SK-N-SH treated with all-trans-retinoic acid at 6 μM for 48 hours (cell line): ENCODE measurements around the gene PIERCE2.

Source experiments
- ARNTL ChIP-seq: fragments of 450-650 bp; formaldehyde crosslinking; IDR thresholded peaks from 2 replicates; pipeline ENCODE4 v1.5.0; 2020; ENCODE audit warnings: low read depth, mild to moderate bottlenecking, moderate library complexity, borderline replicate concordance
- ISL1 ChIP-seq: fragments of 250-450 bp; sonication (Bioruptor Pico); IDR thresholded peaks from 2 replicates; pipeline ENCODE4 v2.1.2; 2022; ENCODE audit warnings: mild to moderate bottlenecking, moderate library complexity
- PPARA ChIP-seq: fragments of 250-450 bp; sonication (Bioruptor Pico); IDR thresholded peaks from 2 replicates; pipeline ENCODE4 v1.5.0; 2020; ENCODE audit warnings: mild to moderate bottlenecking, borderline replicate concordance
- TCF4 ChIP-seq: fragments of 250-450 bp; sonication (Bioruptor Pico); IDR thresholded peaks from 2 replicates; pipeline ENCODE4 v1.8.0; 2021; ENCODE audit warnings: mild to moderate bottlenecking, moderate library complexity, borderline replicate concordance
- ZNF8 ChIP-seq: fragments of 450-650 bp; formaldehyde crosslinking; IDR thresholded peaks from 2 replicates; pipeline ENCODE4 v1.5.0; 2020; ENCODE audit warnings: mild to moderate bottlenecking, moderate library complexity
- TF ChIP-seq, protein P1 (sequence below): fragments of 250-450 bp; sonication (Bioruptor Pico); IDR thresholded peaks from 2 replicates; pipeline ENCODE4 v1.8.0; 2020; ENCODE audit warnings: mild to moderate bottlenecking, moderate library complexity, borderline replicate concordance

DNA sequence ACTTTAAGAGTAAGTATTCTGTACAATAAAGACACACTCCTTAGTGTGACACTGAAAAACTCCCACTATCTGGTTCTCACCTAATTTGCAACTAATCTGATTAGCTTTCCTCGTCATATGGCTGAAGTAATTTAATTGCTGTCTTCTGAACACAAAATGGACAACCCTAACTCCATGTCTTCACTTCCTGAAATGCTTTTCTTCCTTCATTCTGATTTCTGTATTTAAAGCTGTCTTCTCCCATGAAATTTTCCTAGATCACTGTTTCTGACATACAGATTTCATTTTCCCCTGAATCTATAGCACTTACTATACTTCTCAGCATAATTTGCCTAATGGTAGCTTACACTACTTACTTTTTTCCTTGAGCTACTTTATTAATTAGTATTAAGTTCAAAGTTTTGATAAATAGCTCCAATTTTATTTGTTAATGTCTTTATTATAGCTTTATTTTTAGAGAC lies 6.5 kb upstream of the PIERCE2 start:
- TF ChIP-seq TCF4 (CRISPR knock-in tag) (no peak), ISL1 (CRISPR knock-in tag) (no peak), ZNF8 (CRISPR knock-in tag) (no peak), ARNTL (CRISPR knock-in tag) (no peak), PPARA (CRISPR knock-in tag) (no peak)
- TF ChIP-seq, protein P1, sequence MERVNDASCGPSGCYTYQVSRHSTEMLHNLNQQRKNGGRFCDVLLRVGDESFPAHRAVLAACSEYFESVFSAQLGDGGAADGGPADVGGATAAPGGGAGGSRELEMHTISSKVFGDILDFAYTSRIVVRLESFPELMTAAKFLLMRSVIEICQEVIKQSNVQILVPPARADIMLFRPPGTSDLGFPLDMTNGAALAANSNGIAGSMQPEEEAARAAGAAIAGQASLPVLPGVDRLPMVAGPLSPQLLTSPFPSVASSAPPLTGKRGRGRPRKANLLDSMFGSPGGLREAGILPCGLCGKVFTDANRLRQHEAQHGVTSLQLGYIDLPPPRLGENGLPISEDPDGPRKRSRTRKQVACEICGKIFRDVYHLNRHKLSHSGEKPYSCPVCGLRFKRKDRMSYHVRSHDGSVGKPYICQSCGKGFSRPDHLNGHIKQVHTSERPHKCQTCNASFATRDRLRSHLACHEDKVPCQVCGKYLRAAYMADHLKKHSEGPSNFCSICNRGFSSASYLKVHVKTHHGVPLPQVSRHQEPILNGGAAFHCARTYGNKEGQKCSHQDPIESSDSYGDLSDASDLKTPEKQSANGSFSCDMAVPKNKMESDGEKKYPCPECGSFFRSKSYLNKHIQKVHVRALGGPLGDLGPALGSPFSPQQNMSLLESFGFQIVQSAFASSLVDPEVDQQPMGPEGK (CRISPR knock-in tag) = no peak
